ENCODE results near the gene SETD2. TPM values are rescaled to one million over a fixed set of nuclear protein-coding genes. Genes with fewer than 3 reads are reported as not detected.
"Not testable (repeated sequence)": the region's sequence is repeated elsewhere in the genome, so short reads cannot be mapped to it uniquely, and the experiment has no call there.

SETD2 gene
- total RNA-seq, 1 experiment from 2014 or later, result 47.7 TPM

GRCh38 chr3:47140553-47140952, 23.4 kb downstream of the SETD2 start:
- BruUV-seq (replicated peaks); H3K9me3 ChIP-seq (ENCODE audit: insufficient read depth, low read depth); H3K4me3 ChIP-seq; DNase-seq; H3K4me2 ChIP-seq; H3F3A ChIP-seq (ENCODE audit: insufficient read depth, low read depth); H3K36me3 ChIP-seq (ENCODE audit: low read depth); H3K9me2 ChIP-seq (ENCODE audit: insufficient read depth); H2AFZ ChIP-seq; H3K27ac ChIP-seq; intact Hi-C loops (cut with micrococcal nuclease; ENCODE audit: unreplicated experiment); H3K27me3 ChIP-seq (ENCODE audit: insufficient read depth, low read depth); H3K4me1 ChIP-seq (replicated peaks; ENCODE audit: insufficient read depth); CTCF ChIA-PET: not testable (repeated sequence)
- H4K20me1 ChIP-seq (ENCODE audit: insufficient read depth), result peaks cover 46% of the 10 kb centered on the region
- POLR2A ChIA-PET (ENCODE audit: unreplicated experiment), result interaction anchor here (0.6 kb wide), 1 partner anchor 14 kb away, joined by 5 read pairs; no protein-coding TSS in a partner anchor
- H3K79me2 ChIP-seq (ENCODE audit: low read depth), result peaks cover 93% of the 10 kb centered on the region

DNA sequence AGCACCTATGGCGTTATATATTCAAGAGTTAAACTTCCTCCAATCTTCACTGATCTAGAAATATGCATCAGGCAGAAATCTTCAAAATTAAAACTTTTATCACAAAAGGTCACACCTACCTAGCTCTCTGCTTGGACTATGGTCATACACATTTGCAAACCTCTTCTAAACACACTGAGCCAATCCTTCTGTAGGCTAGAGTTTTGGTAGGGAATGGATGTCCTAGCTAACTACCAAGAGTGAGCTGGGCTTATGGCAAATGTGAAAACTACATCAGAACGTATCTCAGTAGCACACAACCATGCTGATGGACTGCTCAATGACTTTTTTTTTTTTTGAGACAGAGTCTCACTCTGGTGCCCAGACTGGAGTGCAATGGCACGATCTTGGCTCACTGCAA, 29.6 kb downstream of the SETD2 start:
- no peak for DNase-seq
- Histone ChIP-seq H3K27ac (no peak overlapping the region), H3K4me3 (no peak overlapping the region), H3K9me3 (ENCODE audit: insufficient read depth, low read depth) (no peaks in the 10 kb centered on the region), H3K4me2 (no peak overlapping the region), H3K9me2 (ENCODE audit: insufficient read depth) (no peaks in the 10 kb centered on the region), H3K27me3 (ENCODE audit: insufficient read depth, low read depth) (no peaks in the 10 kb centered on the region), H4K20me1 (ENCODE audit: insufficient read depth) (peaks cover 37% of the 10 kb centered on the region), H3K4me1 (replicated peaks; ENCODE audit: insufficient read depth) (no peaks in the 10 kb centered on the region), H2AFZ (no peak overlapping the region), H3K79me2 (ENCODE audit: low read depth) (peaks cover 79% of the 10 kb centered on the region), H3K36me3 (ENCODE audit: low read depth) (no peaks in the 10 kb centered on the region), H3F3A (ENCODE audit: insufficient read depth, low read depth) (no peaks in the 10 kb centered on the region)
- intact Hi-C loops (cut with micrococcal nuclease; ENCODE audit: unreplicated experiment), result no loop called here
- ChIA-PET POLR2A (ENCODE audit: unreplicated experiment) (no interaction called here), CTCF (no interaction called here)
- no TSS peak for BruUV-seq (replicated peaks)
- TF ChIP-seq EZH2 (IDR thresholded peaks at IDR 0.05; ENCODE audit: low read depth) (no peak), CTCF (conservative IDR thresholded peaks at IDR 0.05) (no peak)

GRCh38 chr3:47133641-47134040, 30.3 kb downstream of the SETD2 start:
- Histone ChIP-seq H3K4me1 (replicated peaks; ENCODE audit: insufficient read depth) (no peaks in the 10 kb centered on the region), H2AFZ (no peak overlapping the region), H3K9me2 (ENCODE audit: insufficient read depth) (no peaks in the 10 kb centered on the region), H3K9me3 (ENCODE audit: insufficient read depth, low read depth) (no peaks in the 10 kb centered on the region), H3K4me3 (no peak overlapping the region), H3F3A (ENCODE audit: insufficient read depth, low read depth) (no peaks in the 10 kb centered on the region), H3K27me3 (ENCODE audit: insufficient read depth, low read depth) (no peaks in the 10 kb centered on the region), H3K79me2 (ENCODE audit: low read depth) (peaks cover 77% of the 10 kb centered on the region), H3K36me3 (ENCODE audit: low read depth) (no peaks in the 10 kb centered on the region), H3K27ac (no peak overlapping the region), H4K20me1 (ENCODE audit: insufficient read depth) (peaks cover 41% of the 10 kb centered on the region), H3K4me2 (no peak overlapping the region)
- BruUV-seq (replicated peaks), result no TSS peak
- TF ChIP-seq CTCF (conservative IDR thresholded peaks at IDR 0.05), result no peak
- TF ChIP-seq EZH2 (IDR thresholded peaks at IDR 0.05; ENCODE audit: low read depth), result no peak
- intact Hi-C loops (cut with micrococcal nuclease; ENCODE audit: unreplicated experiment), result no loop called here
- POLR2A ChIA-PET (ENCODE audit: unreplicated experiment), result no interaction called here
- DNase-seq, result no peak
- CTCF ChIA-PET, result no interaction called here

DNA sequence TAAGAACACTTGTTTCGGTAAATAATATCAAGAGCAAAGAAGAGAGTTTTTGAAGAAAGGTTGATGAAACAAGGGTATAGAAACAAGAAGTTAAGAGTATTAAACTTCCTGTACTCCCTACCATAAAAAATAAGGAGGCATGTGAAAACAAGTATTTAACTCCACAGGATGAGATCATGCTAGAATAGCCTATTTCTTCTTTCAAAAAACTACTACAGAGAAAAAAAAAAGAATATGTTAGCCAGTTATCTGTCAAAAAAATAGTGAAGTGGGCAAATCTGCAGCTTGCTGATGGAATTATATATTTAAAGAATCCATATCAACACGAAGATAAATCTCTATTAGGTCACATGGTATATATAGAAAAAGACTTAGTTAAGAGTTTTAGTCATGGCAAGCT, 33.4 kb downstream of the SETD2 start:
- Histone ChIP-seq H4K20me1 (ENCODE audit: insufficient read depth) (peaks cover 40% of the 10 kb centered on the region; the same call in 1 of the 2 replicates), H3K4me2 (no peak overlapping the region), H2AFZ (no peak overlapping the region), H3K36me3 (ENCODE audit: low read depth) (no peaks in the 10 kb centered on the region), H3K4me1 (replicated peaks; ENCODE audit: insufficient read depth) (no peaks in the 10 kb centered on the region), H3K79me2 (ENCODE audit: low read depth) (peaks cover 76% of the 10 kb centered on the region), H3K9me3 (ENCODE audit: insufficient read depth, low read depth) (no peaks in the 10 kb centered on the region), H3K9me2 (ENCODE audit: insufficient read depth) (no peaks in the 10 kb centered on the region), H3K27ac (no peak overlapping the region), H3F3A (ENCODE audit: insufficient read depth, low read depth) (no peaks in the 10 kb centered on the region), H3K4me3 (no peak overlapping the region), H3K27me3 (ENCODE audit: insufficient read depth, low read depth) (no peaks in the 10 kb centered on the region)
- DNase-seq, result no peak
- POLR2A ChIA-PET (ENCODE audit: unreplicated experiment), result interaction anchor here (0.6 kb wide), 2 partner anchors 184 to 1559 kb away, joined by 6 to 13 read pairs; no protein-coding TSS in a partner anchor
- CTCF ChIA-PET, result no interaction called here
- no TSS peak for BruUV-seq (replicated peaks)
- intact Hi-C loops (cut with micrococcal nuclease; ENCODE audit: unreplicated experiment), result no loop called here
- TF ChIP-seq CTCF (conservative IDR thresholded peaks at IDR 0.05) (no peak), EZH2 (IDR thresholded peaks at IDR 0.05; ENCODE audit: low read depth) (no peak)

All from PC-9 (cell line).